Measurements from ENCODE around the gene PPFIBP1. TPM values are rescaled to one million over a fixed set of nuclear protein-coding genes. Genes with fewer than 3 reads are reported as not detected.

Gene PPFIBP1
- total RNA-seq, 1 experiment from 2014 or later = 88.6 TPM

DNA sequence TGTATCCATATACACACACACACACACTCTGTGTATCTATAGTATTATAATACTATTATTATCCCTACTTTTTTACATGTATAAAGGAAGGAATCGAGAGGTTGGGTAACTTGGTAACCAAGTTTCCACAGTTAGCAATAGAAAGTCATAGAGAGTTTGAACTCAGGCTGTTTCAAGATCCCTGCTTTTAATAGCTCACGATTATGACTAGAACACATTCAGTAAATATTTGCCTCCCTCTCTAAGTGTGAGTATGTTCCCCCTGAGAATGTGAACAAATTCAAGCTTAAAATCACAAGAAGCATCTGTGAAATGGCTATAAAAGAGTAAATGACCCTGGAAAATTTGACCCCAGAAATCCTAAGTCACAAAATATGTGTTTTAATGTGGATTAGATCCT is 161.3 kb downstream of the PPFIBP1 start:
- TF ChIP-seq POLR2AphosphoS5 (IDR thresholded peaks at IDR 0.05; ENCODE audit: low read depth, low read length) (no peak), TCF7L2 (IDR thresholded peaks at IDR 0.05; ENCODE audit: low read depth, low read length) (no peak), SIN3A (IDR thresholded peaks at IDR 0.05; ENCODE audit: borderline replicate concordance, insufficient read depth, low read depth, low read length) (no peak)
- TF ChIP-seq, protein P1, sequence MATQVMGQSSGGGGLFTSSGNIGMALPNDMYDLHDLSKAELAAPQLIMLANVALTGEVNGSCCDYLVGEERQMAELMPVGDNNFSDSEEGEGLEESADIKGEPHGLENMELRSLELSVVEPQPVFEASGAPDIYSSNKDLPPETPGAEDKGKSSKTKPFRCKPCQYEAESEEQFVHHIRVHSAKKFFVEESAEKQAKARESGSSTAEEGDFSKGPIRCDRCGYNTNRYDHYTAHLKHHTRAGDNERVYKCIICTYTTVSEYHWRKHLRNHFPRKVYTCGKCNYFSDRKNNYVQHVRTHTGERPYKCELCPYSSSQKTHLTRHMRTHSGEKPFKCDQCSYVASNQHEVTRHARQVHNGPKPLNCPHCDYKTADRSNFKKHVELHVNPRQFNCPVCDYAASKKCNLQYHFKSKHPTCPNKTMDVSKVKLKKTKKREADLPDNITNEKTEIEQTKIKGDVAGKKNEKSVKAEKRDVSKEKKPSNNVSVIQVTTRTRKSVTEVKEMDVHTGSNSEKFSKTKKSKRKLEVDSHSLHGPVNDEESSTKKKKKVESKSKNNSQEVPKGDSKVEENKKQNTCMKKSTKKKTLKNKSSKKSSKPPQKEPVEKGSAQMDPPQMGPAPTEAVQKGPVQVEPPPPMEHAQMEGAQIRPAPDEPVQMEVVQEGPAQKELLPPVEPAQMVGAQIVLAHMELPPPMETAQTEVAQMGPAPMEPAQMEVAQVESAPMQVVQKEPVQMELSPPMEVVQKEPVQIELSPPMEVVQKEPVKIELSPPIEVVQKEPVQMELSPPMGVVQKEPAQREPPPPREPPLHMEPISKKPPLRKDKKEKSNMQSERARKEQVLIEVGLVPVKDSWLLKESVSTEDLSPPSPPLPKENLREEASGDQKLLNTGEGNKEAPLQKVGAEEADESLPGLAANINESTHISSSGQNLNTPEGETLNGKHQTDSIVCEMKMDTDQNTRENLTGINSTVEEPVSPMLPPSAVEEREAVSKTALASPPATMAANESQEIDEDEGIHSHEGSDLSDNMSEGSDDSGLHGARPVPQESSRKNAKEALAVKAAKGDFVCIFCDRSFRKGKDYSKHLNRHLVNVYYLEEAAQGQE (IDR thresholded peaks at IDR 0.05; ENCODE audit: insufficient read depth in 1 of 2, low read depth in 2 of 2, low read length in 1 of 2) = no peak
- TF ChIP-seq, protein P2, sequence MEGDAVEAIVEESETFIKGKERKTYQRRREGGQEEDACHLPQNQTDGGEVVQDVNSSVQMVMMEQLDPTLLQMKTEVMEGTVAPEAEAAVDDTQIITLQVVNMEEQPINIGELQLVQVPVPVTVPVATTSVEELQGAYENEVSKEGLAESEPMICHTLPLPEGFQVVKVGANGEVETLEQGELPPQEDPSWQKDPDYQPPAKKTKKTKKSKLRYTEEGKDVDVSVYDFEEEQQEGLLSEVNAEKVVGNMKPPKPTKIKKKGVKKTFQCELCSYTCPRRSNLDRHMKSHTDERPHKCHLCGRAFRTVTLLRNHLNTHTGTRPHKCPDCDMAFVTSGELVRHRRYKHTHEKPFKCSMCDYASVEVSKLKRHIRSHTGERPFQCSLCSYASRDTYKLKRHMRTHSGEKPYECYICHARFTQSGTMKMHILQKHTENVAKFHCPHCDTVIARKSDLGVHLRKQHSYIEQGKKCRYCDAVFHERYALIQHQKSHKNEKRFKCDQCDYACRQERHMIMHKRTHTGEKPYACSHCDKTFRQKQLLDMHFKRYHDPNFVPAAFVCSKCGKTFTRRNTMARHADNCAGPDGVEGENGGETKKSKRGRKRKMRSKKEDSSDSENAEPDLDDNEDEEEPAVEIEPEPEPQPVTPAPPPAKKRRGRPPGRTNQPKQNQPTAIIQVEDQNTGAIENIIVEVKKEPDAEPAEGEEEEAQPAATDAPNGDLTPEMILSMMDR (IDR thresholded peaks at IDR 0.05) = no peak
- POLR2A ChIA-PET = no interaction called here
- intact Hi-C loops (cut with micrococcal nuclease; ENCODE audit: unreplicated experiment) (no loop called here), in situ Hi-C loops (cut with HindIII; ENCODE audit: low pct_unique_long_range_greater_than_20kb, low sequenced_read_pairs) (no loop called here)
- no peaks in the 10 kb centered on the region for H3K4me1 ChIP-seq (ENCODE audit: control insufficient read depth, insufficient read depth, low read length)
- H3K27ac ChIP-seq (ENCODE audit: low read length) = no peak overlapping the region
- no peaks in the 10 kb centered on the region for H3K27me3 ChIP-seq (ENCODE audit: control insufficient read depth, insufficient read depth, low read length)
- no peaks in the 10 kb centered on the region for H3K9me3 ChIP-seq (ENCODE audit: control insufficient read depth, insufficient read depth, low read depth, low read length)
- no TSS peak for BruUV-seq (replicated peaks)
- H3K36me3 ChIP-seq (ENCODE audit: control insufficient read depth, insufficient read depth, low read length) = peaks cover 10% of the 10 kb centered on the region; the same call in 1 of the 2 replicates
- no peak for DNase-seq (ENCODE audit: low read depth, low spot score)
- CTCF ChIA-PET = no interaction called here
- no peak for ATAC-seq
- no peak overlapping the region for H3K4me3 ChIP-seq (ENCODE audit: low read depth in 2 of 2, low read length in 2 of 2)

DNA sequence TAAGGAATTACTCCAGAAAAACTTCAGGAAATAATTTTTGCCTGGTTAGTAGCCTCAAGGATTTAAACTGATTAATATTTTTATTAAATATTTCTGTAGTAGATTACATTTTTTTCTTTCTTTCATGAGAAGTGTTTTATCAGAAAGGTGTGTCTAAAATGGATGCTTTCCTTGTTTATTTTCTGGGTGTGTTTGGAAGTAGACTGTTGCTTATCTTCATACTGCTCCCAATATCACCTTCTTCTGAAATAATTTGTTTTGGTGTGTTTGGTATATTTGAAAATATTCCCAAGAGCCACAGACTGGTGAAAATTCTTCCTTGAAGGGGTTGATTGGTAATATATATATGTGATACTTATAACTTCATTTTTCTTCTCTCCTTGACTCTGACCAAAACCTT is 162.1 kb downstream of the PPFIBP1 start:
- intact Hi-C loops (cut with micrococcal nuclease; ENCODE audit: unreplicated experiment) (no loop called here), in situ Hi-C loops (cut with HindIII; ENCODE audit: low pct_unique_long_range_greater_than_20kb, low sequenced_read_pairs) (no loop called here)
- no TSS peak for BruUV-seq (replicated peaks)
- ChIA-PET CTCF (no interaction called here), POLR2A (no interaction called here)
- Histone ChIP-seq H3K27me3 (ENCODE audit: control insufficient read depth, insufficient read depth, low read length) (no peaks in the 10 kb centered on the region), H3K27ac (ENCODE audit: low read length) (no peak overlapping the region), H3K4me3 (ENCODE audit: low read depth in 2 of 2, low read length in 2 of 2) (no peak overlapping the region), H3K36me3 (ENCODE audit: control insufficient read depth, insufficient read depth, low read length) (peaks cover 10% of the 10 kb centered on the region; the same call in 1 of the 2 replicates), H3K9me3 (ENCODE audit: control insufficient read depth, insufficient read depth, low read depth, low read length) (no peaks in the 10 kb centered on the region), H3K4me1 (ENCODE audit: control insufficient read depth, insufficient read depth, low read length) (no peaks in the 10 kb centered on the region)
- TF ChIP-seq, protein P1 (IDR thresholded peaks at IDR 0.05; ENCODE audit: insufficient read depth in 1 of 2, low read depth in 2 of 2, low read length in 1 of 2) = no peak
- TF ChIP-seq POLR2AphosphoS5 (IDR thresholded peaks at IDR 0.05; ENCODE audit: low read depth, low read length) (no peak), TCF7L2 (IDR thresholded peaks at IDR 0.05; ENCODE audit: low read depth, low read length) (no peak), SIN3A (IDR thresholded peaks at IDR 0.05; ENCODE audit: borderline replicate concordance, insufficient read depth, low read depth, low read length) (no peak)
- TF ChIP-seq, protein P2 (IDR thresholded peaks at IDR 0.05) = no peak
- no peak for DNase-seq (ENCODE audit: low read depth, low spot score)
- no peak for ATAC-seq
